NCI-H526 (cell line): ENCODE results near the gene EPAS1.

Experiments
- DNase-seq, 2 experiments: peaks; one replicate each; lab custom pipeline; 2025; lab: John Stamatoyannopoulos, UW

Gene EPAS1

DNA sequence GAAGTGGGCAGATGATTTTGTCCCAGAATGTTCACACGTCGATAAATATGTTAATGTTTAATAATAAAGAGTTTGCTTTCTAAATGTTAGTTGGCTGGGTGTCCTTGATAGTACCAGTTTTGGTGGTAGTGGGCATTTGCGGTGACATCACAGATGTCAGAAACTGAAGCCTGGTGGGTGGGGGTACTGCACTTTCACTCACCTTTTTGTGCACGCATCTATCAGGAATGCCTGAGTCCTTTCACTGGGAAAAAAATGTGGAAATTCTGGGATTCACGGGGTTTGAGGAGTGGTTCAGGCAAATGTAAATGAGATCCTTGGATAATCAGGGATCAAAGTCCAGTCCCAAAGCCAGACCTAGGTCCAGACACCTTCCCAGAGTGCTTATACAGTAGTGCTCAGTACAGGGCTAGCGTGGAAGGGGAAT lies 3.2 kb downstream of the EPAS1 start:
- DNase-seq = no peak

DNA sequence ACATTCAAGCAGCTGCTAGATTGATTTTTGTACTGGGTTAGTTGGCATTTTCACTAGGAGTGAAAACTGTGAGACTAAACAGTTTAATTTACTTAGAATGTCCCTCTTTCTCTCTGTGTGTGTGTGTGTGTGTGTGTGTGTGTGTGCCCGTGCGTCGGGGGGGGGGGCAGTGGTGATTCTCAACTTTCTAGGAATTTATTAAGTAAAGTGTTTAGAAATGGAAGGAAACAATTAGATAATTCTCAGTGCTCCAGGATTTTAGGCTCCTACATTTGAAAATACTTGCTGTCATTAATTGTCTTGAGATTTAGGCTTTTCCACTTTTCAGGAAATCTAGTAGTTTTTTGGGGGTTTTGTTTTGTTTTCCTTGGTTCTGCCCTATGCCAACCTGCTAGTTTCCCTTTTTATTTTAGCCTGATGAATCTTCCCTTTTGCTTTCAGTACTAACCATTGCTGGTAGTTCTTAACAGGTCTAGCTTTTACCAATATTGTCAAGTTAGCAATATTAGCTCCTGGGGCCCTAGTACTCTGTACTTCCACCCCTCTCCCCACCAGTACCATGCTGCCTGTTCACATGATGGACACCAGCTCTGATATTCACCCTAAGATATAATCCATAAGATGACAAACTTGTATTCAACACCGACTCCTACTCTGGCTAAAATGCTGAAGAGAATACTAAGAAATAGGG lies 4.9 kb downstream of the EPAS1 start:
- no peak for DNase-seq

DNA sequence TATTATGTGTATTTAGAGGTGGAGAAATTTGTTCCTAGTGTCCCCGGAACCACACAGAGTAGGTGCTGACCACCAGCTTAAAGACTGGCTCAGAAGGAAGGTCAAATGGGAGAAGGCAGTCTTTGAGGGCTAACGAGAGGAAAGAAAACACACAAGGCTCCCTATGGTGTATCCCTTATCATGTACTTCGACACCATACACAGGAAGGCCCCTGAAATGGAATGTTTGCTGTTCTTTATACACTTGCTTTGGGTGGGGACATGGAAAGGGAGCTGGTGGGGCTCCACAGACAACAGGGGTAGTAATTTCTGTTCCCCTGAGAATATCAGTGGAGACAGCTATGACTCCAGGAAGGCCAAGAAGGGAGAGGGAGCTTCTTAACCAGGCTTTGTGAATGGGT lies 6.0 kb downstream of the EPAS1 start:
- DNase-seq = no peak

DNA sequence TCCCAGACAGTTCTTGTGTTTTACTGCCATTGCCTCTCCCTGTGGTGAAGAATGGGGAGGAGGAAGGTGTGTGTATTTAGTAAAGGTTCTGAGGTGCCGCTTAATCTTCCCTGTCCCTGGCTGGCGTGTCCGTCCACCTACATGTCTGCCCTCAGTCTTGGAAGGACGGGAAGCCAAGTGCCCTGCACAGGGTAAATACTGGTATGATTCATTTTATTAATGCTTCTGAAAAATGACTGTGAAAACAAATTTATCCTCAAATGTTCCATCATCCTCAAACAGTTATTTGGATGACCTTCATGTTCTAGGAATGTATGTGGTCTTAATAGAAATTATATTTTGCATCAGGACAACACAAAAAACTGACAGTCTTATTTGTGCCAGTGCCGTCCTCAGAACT lies 6.6 kb downstream of the EPAS1 start:
- no peak for DNase-seq

DNA sequence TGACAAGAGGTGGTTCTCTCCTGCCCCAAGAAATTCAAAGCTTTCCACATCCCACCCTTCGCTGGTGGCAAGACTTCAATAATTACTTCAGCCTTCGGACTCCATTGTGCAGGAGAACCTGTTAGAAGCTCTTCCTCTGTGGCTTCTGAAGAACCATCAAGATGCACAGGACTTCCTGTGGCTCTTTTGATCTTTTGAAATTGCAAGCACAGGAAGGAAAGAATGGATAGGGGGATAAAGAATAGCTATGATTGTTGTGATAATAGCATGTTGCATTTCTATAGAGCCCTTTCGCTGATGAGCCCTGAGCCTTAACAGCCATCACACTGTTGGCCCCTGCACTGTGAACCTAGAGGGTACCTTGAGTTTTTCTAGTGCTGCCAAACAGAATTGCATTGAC lies 7.4 kb downstream of the EPAS1 start:
- DNase-seq = no peak

DNA sequence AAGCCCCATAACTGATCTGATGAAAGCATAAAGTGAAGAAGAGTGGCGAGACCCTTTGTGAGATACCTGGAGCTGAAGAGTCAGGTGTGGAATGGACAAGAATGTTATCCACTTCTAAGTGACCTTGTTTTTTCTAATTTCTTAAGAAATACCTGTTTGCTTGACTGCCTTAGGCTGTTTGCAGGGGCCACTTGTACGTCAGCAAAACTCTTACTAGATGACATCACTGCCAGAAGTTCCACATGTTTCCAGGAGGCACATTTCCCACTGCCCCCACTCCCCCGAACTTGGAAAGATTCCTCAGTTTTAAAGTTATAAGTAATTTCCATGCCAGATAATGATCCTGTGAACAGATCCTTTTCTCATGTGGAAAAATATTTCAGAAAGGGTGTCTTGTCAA lies 8.0 kb downstream of the EPAS1 start:
- no peak for DNase-seq

DNA sequence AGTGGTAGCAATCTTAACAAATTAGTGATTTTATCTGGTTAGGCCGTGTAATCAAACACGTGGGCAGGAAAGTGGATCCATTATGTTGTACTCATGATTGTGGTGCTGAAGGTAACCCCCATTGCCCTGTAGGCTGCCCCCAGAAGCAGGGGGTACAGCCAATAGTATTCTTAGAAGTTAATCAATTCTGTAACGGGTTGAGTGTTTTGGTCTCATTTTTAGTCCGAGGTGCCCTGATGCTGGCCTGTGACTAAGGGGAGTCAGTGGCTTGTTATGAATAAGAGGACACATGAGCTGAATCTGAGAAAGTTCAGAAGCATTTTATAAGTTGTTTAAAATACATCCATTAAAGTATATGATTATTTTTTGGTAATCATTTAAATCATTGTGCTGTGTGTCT lies 8.6 kb downstream of the EPAS1 start:
- no peak for DNase-seq

DNA sequence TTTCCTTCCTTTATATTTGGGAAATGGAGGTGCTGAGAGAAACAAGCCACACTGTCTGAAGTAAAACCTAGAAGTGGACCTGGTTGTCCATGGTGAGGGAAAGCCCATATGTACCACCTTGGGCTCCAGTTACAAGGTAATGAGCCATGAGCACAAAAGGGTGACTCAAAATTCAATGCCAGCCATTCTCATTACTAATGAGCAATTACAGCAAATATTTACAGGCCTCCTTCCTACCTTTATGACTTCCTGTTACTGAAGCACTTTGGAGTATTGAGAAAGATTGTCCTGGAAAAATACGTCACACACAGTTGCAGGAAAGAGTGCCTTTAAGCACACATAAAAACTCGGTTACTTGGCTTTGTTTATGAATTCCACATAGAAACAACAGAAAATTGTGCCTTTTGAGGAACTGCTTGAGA lies 9.1 kb downstream of the EPAS1 start:
- no peak for DNase-seq

DNA sequence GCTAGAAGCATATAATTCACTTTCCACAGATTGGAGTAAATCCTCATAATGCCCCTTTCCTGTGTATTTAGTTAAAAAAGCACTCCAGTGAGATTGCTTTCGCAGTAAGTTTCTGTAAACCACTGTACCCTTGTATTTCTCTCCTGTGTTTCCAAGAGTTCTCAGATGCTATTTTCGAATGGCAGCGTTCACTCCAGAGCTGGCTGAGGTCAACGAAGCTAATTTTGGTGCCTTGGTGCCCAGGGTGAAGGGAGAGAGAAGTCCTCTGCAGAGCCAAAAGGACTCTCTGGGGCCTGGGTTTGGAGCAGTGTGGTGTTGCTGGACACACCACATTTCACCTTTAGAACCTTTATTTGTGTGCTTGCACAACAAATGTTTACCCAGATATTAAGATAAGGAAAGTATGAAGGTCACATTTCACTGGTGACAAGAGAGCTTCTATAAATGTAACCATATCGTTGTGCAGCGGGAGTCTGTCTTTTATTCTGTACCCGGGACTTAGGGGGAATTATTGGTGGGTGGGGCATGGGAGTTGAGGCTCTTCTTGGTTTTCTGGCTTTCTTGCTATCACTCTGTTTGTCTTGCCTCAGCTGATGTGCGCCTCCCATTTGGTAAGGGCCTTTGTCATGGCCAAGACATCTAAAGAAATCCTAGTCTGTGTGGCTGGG lies 9.9 kb downstream of the EPAS1 start:
- DNase-seq = no peak

DNA sequence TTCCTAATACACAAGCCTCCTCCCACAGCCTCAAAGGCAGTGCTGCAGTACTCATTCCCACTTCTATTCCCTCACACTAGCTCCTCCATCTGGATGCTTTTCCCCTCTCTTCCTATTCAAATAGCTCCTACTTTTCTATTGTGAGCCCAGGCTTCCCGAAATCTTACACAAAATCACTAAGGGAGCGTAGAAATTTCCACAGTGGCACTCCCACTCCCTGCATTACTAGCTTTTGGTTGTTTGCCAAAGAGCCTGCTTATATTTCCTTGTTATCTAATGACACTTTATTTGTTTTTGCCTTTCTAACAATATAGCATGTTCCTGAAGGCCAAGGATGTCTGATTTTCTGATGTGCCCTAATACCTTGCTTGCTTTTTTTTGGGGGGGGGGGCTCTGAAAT lies 10.9 kb downstream of the EPAS1 start:
- DNase-seq = no peak

DNA sequence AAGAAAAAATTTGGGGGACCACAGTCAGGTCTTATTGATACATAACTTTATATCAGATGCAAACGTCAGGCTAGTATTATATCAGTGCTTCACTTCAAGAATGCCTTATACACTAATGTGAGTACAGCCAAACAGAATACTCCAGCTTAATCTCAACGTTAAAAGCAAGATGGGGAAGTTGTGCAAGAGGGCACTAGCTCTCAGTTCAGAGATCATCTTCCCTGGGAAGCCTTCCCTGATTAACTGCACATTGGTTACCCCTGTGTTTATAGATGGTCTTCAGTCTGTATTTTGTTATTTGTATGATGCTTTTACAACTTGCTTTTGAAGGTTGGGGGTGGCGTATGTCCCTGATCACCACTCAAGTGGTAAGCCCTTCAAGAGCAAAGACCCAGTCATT lies 11.4 kb downstream of the EPAS1 start:
- no peak for DNase-seq

DNA sequence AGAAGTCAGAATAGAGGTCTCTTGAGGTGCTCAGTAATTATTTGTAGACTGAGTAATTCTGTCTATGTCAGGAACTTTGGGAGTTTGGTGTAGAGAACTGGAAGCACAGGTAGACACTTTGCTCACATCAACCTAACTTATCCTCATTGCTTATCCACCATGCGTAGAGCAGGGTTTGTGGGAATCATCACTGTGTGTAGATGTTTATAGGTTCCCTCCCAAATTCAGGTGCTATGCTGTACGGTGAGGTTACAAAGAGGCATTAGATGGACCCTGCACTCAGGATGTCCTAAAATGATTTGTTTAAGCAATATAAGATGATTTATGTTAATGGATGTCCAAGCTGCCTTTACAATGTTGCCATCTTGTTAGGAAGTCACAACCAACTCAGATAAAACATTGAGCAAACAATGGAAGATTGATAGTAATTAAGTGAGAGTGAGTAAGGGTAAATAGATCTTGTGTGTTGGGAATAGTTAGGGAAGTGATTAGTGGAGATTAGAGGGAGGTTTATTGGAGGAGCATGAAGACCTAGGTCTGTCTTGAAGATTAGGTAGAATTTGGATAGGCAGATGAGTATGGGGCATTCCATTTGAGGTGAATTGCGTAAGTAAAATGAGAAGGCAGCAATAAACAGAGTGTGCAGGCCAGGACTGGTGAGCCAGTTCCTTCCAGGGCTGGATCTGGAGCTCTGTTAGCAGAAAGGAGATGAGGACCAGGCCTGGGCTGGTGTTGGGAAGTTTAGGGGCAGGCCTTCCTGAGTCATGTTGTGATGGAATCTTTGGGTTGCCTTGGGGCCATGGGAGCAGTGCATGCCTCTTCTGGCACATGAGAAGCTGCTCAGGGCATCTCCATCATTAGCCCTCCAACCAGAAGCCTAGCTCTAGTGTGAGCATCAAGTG lies 12.1 kb downstream of the EPAS1 start:
- no peak for DNase-seq

DNA sequence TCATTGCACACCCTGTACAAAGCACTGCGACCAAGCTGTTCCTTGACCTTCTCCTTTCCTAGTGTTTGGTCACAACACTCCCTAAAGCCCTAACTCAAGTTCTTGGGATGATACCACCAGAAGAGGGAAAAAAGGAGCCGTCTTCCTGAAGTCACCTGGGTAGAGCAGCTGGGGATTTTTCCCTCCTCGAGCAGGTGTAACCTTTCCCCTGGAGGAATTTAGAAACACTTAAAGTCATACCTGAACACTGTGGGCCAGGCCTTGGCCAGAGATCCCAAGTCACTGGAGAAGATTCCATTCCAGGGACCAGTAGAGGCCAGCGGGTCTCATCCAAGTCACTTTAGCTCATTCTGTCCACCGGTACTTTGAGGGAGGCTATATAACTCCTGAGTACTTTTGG lies 13.2 kb downstream of the EPAS1 start:
- no peak for DNase-seq

DNA sequence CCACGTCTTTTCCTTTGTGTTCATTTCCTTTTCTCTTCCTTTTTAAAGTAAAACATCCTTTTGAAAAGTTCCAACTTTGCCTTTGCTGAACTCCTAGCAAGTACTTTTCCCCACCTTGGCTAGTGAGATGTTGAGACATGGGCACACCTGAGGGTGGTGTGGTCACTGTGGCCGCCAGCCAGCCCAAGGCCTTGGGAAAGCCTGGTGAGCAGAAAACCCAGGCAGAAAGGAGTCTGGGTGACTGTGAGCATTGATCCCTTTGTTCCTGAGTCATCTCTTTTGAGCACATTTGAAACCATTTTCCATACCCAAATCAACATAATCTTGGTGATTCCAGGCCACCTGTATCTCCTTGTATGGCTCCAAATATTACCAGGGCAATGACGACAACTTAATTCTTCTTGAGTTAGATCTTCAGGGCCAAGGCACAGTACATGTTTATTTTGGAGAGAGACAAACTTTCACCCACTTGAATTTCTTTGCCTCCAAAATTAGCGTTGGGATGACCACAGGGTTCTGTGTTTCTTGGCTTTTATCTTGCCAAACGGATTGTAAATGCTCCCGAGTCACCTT lies 14.5 kb downstream of the EPAS1 start:
- DNase-seq = no peak

DNA sequence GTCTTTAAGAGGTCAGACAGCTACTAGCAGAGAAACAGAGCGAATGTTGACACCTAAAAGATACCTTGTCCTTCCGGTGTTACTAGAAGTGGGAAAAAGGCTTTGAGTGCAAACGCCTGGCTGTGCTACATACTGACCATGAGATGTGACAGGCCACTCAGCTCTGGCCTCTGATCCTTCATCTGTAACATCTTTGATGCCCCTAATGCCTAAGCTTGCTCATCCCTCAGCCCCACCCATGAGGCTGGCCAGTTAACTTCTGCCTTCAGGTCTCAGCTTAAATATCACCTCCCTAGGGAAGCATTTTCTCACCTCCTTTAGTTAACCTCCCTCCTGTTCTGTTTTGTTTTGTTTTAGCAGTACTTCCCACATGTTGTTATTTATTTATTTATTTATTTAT lies 15.9 kb downstream of the EPAS1 start:
- no peak for DNase-seq

DNA sequence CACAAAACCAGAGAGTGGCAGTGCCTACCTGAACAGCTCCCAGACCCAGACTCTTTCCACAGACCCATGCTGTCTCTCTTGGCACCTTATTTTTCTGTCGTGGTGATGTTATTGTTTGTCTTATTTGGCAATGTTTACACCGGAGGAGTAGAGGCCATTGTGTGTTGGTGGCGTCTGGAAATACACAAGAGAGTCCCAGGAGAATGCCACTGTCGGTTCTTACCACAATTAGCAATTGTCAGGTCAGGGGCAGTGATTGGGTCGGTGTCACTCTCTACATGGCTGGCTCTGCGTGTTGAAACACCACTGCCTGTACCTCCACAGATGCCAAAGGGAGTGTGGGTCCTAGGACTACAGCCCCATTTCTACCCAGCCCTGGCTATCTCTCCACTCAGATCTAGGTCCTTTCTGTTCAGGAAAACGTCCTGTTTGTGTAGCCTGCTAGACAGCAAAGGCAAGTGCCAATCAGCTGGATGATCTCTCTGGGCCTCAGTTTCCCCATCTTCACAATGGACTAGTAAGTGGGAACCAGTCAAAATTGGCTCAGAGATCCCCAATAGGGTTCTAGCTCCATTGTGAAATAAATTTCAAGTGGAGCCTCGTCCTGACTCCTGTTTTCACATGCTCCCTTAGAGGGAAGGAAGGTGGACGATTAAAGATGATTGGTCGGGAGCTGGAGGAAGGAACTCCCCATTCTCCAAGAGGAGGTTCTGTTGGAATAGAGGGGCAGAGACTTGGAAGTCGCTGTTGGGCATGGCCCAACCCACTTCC lies 17.0 kb downstream of the EPAS1 start:
- no peak for DNase-seq

DNA sequence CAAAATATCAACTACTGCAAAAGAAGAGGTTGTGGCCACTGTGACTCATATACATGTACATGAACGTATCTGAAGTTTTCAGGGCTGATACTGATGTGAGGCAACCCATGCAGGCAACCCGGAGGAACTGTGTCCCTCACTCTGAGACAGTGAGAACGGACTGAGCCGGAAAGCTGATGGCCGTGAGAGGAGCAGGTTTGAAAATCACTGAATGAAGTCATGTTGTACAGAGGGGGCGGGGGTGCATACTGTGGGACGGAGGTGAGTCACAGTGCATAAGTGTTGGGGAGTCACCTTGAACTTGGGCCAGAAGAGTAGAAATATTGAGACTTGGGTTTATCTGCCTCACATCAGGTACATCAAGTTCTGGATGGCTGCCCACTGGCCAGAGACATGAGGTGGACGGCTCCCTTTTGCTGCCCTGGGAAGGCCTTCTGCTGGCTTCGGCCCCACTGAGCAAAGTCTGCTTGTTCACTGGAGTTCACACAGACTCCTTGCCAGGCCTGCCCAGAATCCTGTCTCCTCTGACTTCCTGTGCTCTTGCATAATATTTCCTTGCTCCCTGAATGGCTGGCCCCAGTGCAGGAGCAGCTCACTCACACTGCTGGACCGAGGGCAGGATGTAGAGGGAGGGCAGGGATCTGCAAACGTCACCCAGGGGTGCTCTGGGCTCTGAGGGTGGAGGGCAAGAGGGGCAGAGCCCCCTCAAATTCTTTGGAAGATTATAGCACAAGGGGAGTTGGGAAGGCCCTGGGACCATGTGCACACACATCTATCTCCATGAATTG lies 18.1 kb downstream of the EPAS1 start:
- DNase-seq = no peak

DNA sequence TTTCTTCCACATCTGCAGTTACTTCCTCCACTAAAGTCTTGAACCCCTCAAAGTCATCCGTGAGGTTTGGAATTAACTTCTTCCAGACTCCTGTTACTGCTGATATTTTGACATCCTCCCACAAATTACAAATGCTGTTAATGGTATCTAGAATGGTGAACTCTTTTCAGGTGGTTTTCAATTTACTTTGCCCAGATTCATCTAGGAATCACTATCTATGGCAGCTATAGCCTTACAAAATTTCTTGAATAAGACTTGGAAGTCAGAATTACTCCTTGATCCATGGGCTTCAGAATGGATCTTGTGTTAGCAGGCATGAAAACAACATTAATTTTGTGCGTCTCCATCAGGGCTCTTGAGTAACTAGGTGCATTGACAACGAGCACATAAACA lies 19.9 kb downstream of the EPAS1 start:
- DNase-seq = no peak

DNA sequence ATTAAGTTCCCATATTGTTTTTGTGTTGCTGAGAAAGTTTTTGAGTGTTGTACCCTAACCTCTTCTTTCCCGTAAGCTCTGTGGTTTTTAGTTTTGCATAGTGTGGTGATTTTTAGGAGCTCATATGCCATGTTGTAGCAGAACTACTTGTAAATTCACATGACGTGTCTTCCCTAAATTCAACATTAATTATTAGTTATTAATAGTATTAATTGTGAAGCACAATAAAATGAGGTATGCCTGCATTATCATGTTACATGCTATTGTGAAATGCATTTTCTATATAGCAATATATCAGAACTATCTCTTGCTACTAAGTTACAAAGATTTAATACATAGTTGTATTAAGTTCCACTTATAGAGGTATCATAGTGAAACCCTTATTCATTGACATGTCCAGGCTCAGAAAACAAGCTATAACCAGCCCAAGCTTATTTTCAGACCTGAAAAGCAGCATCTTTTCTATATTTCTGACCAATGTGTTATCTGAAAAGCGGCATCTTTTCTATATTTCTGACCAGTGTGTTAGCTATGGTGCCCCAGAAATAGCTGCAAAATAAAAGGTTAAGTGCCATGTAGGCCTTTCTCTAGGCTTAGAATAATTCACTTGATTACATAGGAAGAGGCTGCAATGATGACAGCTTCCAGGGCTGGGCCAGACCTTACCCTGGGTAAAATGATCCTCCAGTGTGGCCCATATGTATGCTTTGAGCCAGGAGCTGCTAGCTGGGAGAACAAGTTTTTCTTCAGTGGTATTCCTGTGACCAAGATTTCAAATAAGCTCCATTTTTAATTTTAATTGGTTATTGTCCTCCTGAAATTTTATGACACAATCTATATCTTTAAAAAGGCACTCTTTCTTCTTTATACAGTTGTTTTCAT lies 21.6 kb downstream of the EPAS1 start:
- DNase-seq = no peak

DNA sequence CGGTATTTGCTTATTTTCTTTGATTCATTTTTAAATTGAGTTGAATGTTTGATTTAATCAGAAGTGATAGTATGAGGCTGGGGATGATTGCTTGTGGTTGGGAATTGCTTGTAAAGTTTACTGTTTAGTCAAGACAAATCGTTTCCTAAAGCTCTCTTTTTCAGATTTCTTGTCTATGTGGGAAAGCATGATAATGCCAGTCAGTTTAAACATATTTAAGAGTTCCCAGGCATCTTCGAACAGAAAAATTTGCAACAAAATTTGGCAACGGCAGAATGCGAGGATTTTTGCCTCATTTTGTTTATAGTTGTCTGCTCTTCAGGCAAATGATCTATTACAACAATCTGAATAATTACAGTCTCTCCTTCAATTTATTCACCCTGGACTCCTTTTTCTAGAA lies 22.5 kb downstream of the EPAS1 start:
- no peak for DNase-seq
